NOMO-1 treated with DMSO at 0.1 percent for 48 hours (cell line): ENCODE data around the gene RABGGTA.

Experiments used
- DNase-seq: peaks from one replicate; lab custom pipeline; 2025; ENCODE audit not compliant: unreplicated experiment; lab: John Stamatoyannopoulos, UW

Gene RABGGTA

GRCh38 chr14:24304019-24304387 is 32.6 kb upstream of the RABGGTA start:
- DNase-seq = no peak

GRCh38 chr14:24300326-24300980 is 29.1 kb upstream of the RABGGTA start:
- DNase-seq = no peak

DNA sequence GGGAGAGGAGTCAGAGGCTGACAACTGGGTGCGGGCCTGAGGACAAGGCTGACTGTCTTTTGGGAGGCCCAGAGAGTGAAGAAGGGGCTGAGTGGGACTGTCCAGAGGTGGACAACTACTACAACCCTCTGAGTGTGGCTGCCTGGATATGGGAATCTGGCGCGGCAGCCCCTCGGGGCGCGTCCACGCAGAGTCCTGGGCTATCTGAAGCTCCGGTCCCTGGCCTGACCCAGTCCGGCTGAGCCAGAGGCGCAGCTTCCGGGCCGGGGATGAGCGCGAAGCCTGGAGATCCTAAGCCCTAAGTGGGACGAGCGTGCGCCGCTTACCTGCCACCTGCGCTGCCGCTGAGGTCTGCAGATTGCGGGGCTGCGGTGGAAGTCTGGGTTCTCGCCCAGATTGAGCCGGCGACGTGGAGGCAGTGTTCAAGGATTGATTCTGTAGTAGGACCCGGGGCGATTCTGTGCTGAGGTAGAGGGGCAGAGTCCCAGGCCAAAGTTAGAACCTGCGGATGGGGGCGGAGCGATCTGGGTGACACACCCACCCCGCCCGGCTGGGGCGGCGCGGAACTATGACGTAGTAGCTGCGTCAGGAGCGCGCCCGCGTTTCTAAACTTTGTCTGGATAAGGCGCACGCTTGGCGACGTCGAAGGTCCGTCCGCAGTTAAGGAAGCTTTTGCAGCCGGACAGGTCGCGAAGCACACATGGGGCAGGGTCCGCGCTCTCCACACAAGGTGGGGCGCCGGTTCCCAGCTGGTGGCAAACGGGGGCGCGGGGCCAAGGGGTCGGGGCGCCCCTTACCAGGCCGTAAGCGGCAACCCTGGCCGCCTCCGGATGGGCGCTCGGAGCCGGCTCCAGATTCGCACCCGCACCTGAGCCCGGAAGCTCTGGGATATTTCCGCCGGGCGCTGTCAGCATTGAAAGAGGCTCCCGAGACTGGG is 28.1 kb upstream of the RABGGTA start, which contains the start of the genes DHRS1 and NOP9:
DHRS1 (minus strand) TSS at position 526 of the 937 bp plus-strand sequence. CDS start 674 bp downstream, outside the sequence.
NOP9 (plus strand) TSS at position 596 of the 937 bp plus-strand sequence; CDS start at position 701, 105 bp downstream.
- peak; percentile 76 for DNase-seq

- DNase-seq = no peak
Observed at GRCh38 chr14:24298892-24299254, 27.5 kb upstream of the RABGGTA start.

DNA sequence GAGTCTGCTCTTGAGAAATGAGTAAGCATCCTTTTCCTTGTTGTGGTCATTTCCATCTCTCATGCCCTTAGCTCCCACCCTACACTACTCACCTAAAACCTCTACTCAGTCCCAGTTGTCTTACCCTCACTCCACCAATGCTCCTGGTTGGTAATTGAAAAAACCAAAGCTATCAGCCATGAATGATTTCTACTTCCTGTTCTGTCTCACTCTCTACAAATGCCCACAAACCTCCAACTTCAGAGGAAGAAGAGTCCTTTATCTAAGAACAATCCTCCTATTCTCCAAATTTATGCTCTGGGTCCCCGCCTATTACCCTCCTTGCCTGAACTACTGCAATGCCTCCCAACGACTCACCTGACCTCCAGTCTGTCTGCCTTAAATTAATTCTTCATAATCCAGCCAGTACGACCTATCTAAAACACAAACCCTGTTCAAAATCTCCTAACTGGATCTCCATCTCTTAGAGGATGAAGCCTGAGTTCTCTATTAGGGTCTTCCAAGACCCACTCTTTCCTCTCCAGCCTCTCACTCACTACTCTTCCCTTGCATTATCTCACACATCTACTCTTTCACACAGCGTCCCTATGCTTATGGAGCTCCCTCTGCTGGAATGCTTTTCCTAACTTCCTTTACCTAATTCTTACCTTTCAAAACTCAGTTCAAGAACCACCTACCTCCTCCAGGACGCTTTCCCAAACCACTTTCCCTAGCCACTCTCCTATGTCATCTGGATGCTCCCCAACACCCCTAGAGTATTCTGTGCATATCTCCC is 26.0 kb upstream of the RABGGTA start:
- DNase-seq = peak; percentile 15

DNA sequence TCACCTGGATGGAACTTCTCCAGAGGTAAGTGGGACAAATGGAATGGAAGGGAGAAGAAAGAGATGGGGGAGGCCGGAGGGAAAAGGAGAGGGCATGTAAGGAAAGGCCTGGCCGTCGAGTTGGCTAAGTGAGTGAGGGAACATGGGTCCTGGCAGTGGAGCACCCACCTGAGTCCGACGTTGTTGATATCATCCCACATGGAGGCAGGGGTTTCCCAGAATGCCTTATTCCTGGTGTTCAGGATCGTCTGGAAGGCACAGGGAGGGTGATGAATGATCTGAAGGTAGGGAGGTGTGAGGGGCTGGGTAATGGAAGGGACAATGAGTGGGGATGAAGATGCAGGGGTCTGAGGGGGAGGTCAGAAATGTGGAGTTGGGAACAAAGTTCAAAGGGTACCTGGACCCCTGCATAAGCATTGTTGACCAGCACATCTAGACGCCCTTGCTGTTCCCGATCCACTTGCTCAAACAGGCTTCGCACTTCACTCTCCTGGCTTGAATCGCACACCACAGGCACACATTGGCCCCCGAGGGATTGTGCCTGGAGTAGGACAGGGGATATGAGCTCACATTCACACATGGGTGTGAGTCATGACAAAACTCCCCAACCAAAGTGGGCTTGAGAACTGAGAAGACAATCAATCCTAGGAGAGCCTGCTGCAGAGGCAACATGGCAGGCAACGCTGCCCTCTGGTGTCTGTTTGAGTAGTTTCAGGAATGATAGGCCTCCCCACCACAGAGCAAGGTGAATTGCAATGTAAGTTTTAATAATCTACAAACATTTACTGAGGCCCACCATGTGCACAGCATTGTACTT is 25.2 kb upstream of the RABGGTA start:
- peak; percentile 67 for DNase-seq

- no peak for DNase-seq
Observed at GRCh38 chr14:24293525-24293924, 22.1 kb upstream of the RABGGTA start.

GRCh38 chr14:24292118-24292807 is 20.9 kb upstream of the RABGGTA start:
- DNase-seq = no peak

GRCh38 chr14:24291446-24292117 is 20.2 kb upstream of the RABGGTA start:
- no peak for DNase-seq

GRCh38 chr14:24290746-24291145 is 19.3 kb upstream of the RABGGTA start:
- DNase-seq = no peak

DNA sequence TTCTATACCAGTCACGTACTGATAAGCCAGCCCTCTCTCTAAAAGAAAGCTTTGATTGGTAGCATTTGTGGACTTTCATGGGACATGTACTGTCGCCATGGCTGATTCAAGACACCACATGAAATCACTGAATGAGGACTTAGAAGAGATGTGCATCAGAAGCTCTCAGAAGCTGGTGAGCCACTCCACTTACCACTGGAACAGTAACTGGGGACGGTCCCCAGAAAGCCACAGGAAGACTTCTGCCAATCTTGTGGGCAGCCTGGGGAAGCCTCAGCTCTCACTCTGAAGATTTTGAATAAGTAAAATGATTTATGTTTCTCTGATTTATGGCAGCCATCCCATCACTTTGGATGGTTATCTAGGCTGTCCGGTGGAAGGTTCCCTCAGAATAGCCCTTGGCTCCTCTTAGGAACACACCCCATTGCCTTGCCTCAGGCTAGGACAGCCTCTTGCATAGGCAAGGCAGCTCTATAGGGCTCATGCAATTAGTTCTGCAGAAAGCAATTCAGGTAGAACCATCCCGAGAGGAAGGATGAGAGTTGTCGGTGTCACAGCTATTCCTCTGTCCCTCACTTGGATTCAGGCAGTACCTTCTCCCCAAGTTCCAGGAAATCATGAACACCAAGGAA is 18.4 kb upstream of the RABGGTA start:
- no peak for DNase-seq

GRCh38 chr14:24286996-24287395 is 15.6 kb upstream of the RABGGTA start:
- no peak for DNase-seq

GRCh38 chr14:24285351-24285750 is 14.0 kb upstream of the RABGGTA start:
- no peak for DNase-seq

DNA sequence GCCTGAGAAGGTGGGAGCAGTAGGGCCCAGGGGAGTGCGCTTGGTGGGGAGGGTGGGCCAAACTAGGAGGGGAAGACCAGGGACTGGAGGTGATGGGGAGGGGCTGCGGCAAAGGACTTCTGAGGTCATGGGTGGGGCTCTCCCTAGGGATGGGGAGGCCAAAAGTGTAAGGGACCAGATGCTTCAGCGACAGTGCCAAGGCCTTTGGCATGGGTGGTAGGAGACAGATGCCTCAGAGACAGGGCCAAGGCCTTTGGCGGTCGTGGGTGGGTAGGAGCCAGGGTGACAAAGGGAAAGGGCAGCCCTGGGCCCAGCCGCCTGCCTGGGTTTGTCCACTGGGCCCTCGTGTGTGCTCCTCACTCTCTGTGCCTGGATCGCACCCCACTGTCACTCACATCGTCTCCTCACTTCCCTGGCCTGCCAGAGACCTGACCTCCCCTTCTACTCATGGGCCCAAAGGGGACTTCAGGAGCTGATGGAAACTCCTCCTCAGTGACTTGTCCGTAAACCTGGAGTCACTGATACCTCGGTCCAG is 13.2 kb upstream of the RABGGTA start:
- no peak for DNase-seq

DNA sequence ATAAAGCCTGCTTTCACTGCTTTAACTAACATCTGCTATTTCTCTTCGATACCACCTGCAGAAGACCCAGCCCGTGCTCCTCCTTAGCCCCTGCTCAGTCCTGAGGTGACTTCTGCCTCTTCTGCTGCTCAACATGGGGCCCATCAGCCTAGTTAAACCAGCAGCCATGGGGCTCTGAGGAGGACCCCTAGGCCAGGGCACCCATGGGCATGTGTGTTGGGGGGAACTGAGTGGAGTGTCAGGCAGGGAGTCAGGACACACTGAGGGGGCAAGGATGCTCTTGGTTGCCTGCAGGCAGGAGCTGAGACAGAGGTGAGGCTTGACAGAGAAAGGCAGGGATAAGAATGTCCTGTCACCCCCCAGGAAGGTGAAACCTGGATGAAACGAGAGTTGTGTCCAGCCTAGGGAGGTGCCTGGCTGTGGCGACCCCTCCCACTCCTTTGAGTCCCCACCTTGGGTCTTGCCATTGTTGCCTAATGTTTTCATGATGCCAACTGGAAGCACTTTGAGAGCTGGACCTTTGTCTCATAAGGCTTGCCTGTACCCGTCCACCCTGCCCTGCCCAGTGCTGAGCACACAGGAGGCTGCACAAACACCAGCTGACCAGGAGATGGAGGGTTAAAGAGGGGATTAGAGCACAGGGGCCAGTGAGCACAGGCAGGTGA is 12.5 kb upstream of the RABGGTA start:
- DNase-seq = no peak

DNA sequence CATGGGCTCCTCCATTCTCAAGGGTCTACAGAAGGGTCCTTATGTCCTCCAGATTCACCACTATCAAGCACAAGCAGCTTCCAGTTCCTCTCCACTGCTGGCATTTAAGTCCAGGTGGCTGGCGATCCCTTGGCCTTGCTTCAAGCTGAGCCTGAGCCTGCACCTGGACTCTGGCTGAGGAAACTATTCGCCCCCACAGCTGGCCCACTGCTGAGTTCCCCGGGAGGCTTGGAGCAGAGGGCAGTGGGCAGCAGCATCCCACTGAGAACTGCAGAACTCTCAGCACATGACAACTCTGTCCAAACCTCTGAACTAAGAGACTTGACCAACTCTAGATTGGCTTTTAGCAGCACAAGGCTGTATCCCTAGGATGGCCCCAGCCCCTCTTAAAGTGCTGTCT is 11.3 kb upstream of the RABGGTA start:
- DNase-seq = no peak

DNA sequence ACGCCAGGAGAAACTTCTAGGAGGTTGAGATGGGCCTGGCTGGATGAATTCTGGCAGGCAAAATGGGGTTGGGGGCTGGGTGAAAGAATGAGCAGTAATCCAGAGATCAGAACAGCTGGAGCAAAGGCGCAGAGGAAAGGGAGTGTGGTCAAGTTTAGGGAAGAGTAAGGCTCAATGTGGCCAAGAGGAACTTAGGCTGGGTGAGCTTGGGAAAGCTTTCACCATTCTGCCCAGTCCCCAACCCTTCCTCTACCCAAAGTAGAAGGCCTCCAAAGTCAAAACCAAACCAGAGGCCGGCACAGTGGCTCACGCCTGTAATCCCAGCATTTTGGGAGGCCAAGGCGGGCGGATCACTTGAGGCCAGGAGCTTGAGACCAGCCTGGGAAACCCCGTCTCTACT is 10.2 kb upstream of the RABGGTA start:
- no peak for DNase-seq

DNA sequence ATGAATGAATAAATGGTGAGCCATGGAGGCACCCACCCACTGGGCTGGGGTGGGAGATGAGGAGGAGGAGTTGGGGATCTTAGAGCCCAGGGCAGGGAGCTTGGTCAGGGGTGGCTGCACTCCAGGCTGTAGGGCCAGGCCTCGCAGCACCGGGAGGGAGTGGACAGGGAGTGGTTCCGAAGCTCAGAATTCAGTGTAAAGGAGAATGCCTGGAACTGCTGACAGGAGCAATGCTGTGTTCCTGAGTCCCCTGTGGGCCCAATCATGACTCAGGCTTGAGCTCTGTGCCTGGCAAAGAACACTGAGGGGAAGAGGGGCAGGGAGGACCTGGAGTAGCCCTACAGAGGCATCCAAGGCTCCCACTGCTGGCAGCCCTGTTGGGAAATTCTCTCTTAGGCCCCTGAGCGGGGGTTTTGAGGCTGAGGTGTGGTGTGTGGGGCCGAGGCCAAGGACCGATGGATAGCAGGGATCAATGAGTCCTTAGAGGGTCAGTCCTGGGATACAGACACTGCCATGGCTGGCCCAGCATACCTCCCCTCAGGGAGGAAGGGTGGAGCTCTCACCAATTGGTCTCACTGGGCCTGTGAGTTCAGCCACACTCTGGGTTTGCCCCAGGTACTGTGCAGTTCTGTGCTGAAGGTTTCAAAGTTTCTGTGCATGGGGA is 9.5 kb upstream of the RABGGTA start:
- no peak for DNase-seq
